SU-DHL-6 (cell line): ENCODE results near the gene LARGE2.

Experiments
- H2AFZ ChIP-seq: fragments of 200-600 bp; sonication (generic); 2 replicates; pipeline ENCODE4 v1.6.1; 2014; ENCODE audit warnings: low read depth, mild to moderate bottlenecking, moderate library complexity, mixed read lengths, antibody characterized with exemption, low read length; ENCODE audit not compliant: severe bottlenecking
- H3F3A ChIP-seq: fragments of 200-600 bp; shearing (Covaris generic); 2 replicates; pipeline ENCODE4 v1.6.0; 2016; ENCODE audit warnings: antibody characterized with exemption, mild to moderate bottlenecking; ENCODE audit not compliant: insufficient read depth
- H3K27ac ChIP-seq: fragments of 200-600 bp; sonication (generic); 2 replicates; pipeline ENCODE4 v1.5.1; 2016; ENCODE audit warnings: low read depth, mild to moderate bottlenecking, low read length, moderate library complexity, mixed read lengths
- H3K27me3 ChIP-seq: fragments of 200-600 bp; sonication (generic), shearing (Covaris generic); 2 replicates; pipeline ENCODE4 v1.6.0; 2014; ENCODE audit warnings: mild to moderate bottlenecking, low read length
- H3K36me3 ChIP-seq: fragments of 200-600 bp; sonication (generic); 2 replicates; pipeline ENCODE4 v1.6.1; 2014; ENCODE audit warnings: mild to moderate bottlenecking, low read length, mixed read lengths
- H3K4me2 ChIP-seq: fragments of 300-600, 200-600 bp; shearing (Covaris generic), sonication (generic); 2 replicates; pipeline ENCODE4 v1.6.0; 2014; ENCODE audit warnings: low read length, low read depth, mild to moderate bottlenecking; ENCODE audit not compliant: poor library complexity, severe bottlenecking
- H3K4me3 ChIP-seq: fragments of 200-600 bp; sonication (generic); 2 replicates; pipeline ENCODE4 v1.5.1; 2014; ENCODE audit warnings: antibody characterized with exemption, low read length, mild to moderate bottlenecking, mixed read lengths; ENCODE audit not compliant: insufficient read depth, poor library complexity, severe bottlenecking
- H3K79me2 ChIP-seq: fragments of 200-600 bp; sonication (generic); 2 replicates; pipeline ENCODE4 v1.6.1; 2014; ENCODE audit warnings: mild to moderate bottlenecking, low read length, moderate library complexity; ENCODE audit not compliant: insufficient read depth
- H3K9ac ChIP-seq: fragments of 200-600 bp; sonication (generic); 2 replicates; pipeline ENCODE4 v1.7.0; 2014; ENCODE audit warnings: mild to moderate bottlenecking, low read length
- H3K9me2 ChIP-seq: fragments of 200-600 bp; sonication (generic); replicated peaks from 2 replicates; pipeline ENCODE4 v1.6.1; 2014; ENCODE audit warnings: low read length; ENCODE audit not compliant: insufficient read depth
- H3K9me3 ChIP-seq: fragments of 200-600 bp; sonication (generic); 2 replicates; pipeline ENCODE4 v1.6.1; 2014; ENCODE audit warnings: low read length, mixed read lengths; ENCODE audit not compliant: insufficient read depth
- H4K20me1 ChIP-seq: fragments of 200-600 bp; sonication (generic); 2 replicates; pipeline ENCODE4 v1.6.1; 2014; ENCODE audit warnings: low read depth, mild to moderate bottlenecking, antibody characterized with exemption, low read length, moderate library complexity, mixed read lengths
- CTCF ChIP-seq: fragments of 200-600 bp; sonication (generic); IDR thresholded peaks from one replicate; pipeline ENCODE4 v1.5.1; 2017; ENCODE audit warnings: antibody characterized with exemption, mild to moderate bottlenecking, low read length, moderate library complexity; ENCODE audit not compliant: insufficient read depth, poor library complexity, severe bottlenecking
- EZH2phosphoT487 ChIP-seq: fragments of 200-600 bp; sonication (generic), shearing (Covaris generic); conservative IDR thresholded peaks from 2 replicates; pipeline ENCODE4 v1.6.1; 2018; ENCODE audit warnings: mild to moderate bottlenecking, antibody characterized with exemption, low read length, moderate library complexity, mixed read lengths

The LARGE2 gene

GRCh38 chr11:45949992-45950407 lies 27.5 kb downstream of the LARGE2 start:
- Histone ChIP-seq H3K9ac (no peak overlapping the region), H4K20me1 (no peaks in the 10 kb centered on the region), H2AFZ (no peak overlapping the region), H3K79me2 (no peaks in the 10 kb centered on the region), H3K27me3 (no peaks in the 10 kb centered on the region), H3K9me2 (no peaks in the 10 kb centered on the region), H3K36me3 (peaks cover 9% of the 10 kb centered on the region; the same call in 1 of the 2 replicates), H3K4me3 (no peak overlapping the region), H3F3A (no peaks in the 10 kb centered on the region), H3K4me2 (no peak overlapping the region), H3K9me3 (no peaks in the 10 kb centered on the region), H3K27ac (no peak overlapping the region)
- TF ChIP-seq EZH2phosphoT487: no peak
- no peak for TF ChIP-seq CTCF

GRCh38 chr11:45959851-45960250 lies 37.4 kb downstream of the LARGE2 start:
- H3K27ac ChIP-seq: no peak overlapping the region
- H3K9me3 ChIP-seq: no peaks in the 10 kb centered on the region
- H3F3A ChIP-seq: peaks cover 4% of the 10 kb centered on the region; the same call in 1 of the 2 replicates
- no peak overlapping the region for H3K4me2 ChIP-seq
- H3K9ac ChIP-seq: no peak overlapping the region
- H3K27me3 ChIP-seq: no peaks in the 10 kb centered on the region
- no peaks in the 10 kb centered on the region for H4K20me1 ChIP-seq
- H3K36me3 ChIP-seq: no peaks in the 10 kb centered on the region; the same call in 1 of the 2 replicates
- no peaks in the 10 kb centered on the region for H3K9me2 ChIP-seq
- no peak overlapping the region for H2AFZ ChIP-seq
- TF ChIP-seq EZH2phosphoT487 (no peak), CTCF (no peak)
- no peak overlapping the region for H3K4me3 ChIP-seq
- H3K79me2 ChIP-seq: no peaks in the 10 kb centered on the region

GRCh38 chr11:45960387-45961095 lies 38.1 kb downstream of the LARGE2 start:
- Histone ChIP-seq H3K9me3 (no peaks in the 10 kb centered on the region), H2AFZ (no peak overlapping the region), H3K4me3 (no peak overlapping the region), H3K27me3 (no peaks in the 10 kb centered on the region), H3F3A (peaks cover 4% of the 10 kb centered on the region; the same call in 1 of the 2 replicates), H4K20me1 (no peaks in the 10 kb centered on the region), H3K27ac (no peak overlapping the region), H3K36me3 (no peaks in the 10 kb centered on the region; the same call in 1 of the 2 replicates), H3K9ac (no peak overlapping the region), H3K9me2 (no peaks in the 10 kb centered on the region), H3K79me2 (no peaks in the 10 kb centered on the region), H3K4me2 (no peak overlapping the region)
- TF ChIP-seq CTCF (no peak), EZH2phosphoT487 (no peak)
